Inferior parietal cortex (tissue), 1 donor: ENCODE data around the gene ARHGEF37.
"Not testable (repeated sequence)": the region's sequence is repeated elsewhere in the genome, so short reads cannot be mapped to it uniquely, and the experiment has no call there.

ENCODE experiments used
- DNase-seq: peaks from one replicate; pipeline ENCODE4 v3.0.0-alpha.2; 2016; ENCODE audit errors: extremely low spot score

ARHGEF37 gene

GRCh38 chr5:149581192-149581861, at the start of gene ARHGEF37:
TSS of gene ARHGEF37 (plus strand) at chr5:149581498. CDS start at chr5:149597770, 16,272 bp downstream.
- peak; percentile 75 for DNase-seq

GRCh38 chr5:149532413-149532812, 48.9 kb upstream of the ARHGEF37 start:
- no peak for DNase-seq

- DNase-seq, result not testable (repeated sequence)
Measured at GRCh38 chr5:149535787-149536186, 45.5 kb upstream of the ARHGEF37 start.

DNA sequence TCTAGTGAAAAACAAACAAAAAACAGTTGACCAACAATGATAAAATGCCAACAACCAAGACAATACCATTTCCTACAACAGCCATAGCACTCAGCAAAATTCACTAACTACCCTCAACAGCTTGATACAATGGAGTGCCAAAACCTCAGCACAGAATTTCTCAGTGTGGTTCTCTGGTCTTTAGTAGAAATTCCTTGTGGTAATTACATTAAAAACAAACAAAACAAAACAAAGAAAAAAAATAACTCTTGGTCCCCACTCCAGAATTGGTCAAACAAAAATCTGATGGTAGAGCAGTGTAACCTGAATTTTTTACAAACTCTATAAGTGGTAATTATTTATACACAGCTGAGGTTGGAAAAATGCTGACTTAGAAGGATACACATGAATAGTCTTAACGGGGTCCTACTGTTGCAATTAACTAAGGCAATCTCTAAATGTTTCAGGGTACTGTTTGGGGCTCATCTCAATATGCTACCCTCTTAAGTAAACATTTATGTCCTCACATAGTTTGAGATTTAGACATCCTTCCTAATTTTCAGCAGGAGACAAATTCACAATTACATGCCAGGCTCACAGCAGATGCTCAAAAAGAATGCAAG, 43.8 kb upstream of the ARHGEF37 start:
- no peak for DNase-seq

GRCh38 chr5:149540089-149540488, 41.2 kb upstream of the ARHGEF37 start:
- DNase-seq, result no peak

DNA sequence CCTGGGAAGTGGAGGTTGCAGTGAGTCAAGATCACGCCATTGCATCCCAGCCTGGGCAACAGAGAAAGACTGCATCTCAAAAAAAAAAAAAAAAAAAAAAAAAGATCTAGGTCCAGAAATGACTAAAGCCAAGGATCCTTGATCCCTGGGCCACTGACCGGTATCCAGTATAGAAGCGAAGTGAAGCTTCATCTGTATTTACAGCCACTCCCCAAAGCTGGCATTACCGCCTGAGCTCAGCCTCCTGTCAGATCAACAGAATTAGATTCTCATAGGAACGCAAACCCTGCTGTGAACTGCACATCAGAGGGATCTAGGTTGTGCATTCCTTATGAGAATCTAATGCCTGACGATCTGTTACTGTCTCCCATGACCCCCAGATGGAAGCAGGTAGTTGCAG, 39.4 kb upstream of the ARHGEF37 start:
- no peak for DNase-seq

GRCh38 chr5:149543361-149544027, 37.8 kb upstream of the ARHGEF37 start:
- DNase-seq, result no peak

DNA sequence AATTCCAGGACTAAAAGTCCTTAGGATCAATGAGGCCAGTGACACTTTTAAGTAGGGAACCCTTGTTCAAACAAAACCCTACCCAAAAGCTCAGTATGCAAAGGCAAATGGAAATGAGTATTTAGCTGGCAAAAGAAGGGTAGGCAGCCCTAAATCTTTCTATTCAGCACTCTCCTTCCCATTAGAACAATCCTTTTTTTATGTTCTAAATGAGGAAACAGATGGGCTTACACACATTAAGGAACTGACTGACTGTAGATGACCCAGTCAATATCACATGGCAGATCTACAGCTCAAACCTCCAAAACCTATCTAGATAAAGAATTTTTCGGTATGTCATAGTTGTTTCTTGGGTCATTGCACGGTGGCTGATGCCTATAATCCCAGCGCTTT, 37.3 kb upstream of the ARHGEF37 start:
- DNase-seq, result no peak

DNA sequence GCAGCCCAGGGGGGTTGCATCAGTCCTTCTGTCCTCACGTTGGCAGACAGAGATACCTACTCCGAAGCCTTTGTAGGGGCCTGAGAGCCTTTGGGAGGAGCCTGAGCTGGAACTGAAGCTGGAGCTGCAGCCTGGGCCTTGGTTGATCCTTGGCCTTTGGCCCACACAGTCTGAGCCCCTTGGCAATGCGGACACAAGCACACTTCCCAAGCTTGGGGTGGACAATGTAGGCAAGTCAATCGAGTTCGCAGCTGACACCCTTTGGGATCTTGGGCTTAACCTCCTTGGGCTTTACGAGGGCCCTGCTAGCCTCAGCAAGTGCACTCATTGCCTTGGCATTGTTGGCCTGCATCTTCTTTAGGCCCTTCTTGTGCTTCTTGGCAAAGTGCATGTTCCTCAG, 36.0 kb upstream of the ARHGEF37 start:
- no peak for DNase-seq

- DNase-seq, result no peak
Measured at GRCh38 chr5:149546974-149547373, 34.3 kb upstream of the ARHGEF37 start.

DNA sequence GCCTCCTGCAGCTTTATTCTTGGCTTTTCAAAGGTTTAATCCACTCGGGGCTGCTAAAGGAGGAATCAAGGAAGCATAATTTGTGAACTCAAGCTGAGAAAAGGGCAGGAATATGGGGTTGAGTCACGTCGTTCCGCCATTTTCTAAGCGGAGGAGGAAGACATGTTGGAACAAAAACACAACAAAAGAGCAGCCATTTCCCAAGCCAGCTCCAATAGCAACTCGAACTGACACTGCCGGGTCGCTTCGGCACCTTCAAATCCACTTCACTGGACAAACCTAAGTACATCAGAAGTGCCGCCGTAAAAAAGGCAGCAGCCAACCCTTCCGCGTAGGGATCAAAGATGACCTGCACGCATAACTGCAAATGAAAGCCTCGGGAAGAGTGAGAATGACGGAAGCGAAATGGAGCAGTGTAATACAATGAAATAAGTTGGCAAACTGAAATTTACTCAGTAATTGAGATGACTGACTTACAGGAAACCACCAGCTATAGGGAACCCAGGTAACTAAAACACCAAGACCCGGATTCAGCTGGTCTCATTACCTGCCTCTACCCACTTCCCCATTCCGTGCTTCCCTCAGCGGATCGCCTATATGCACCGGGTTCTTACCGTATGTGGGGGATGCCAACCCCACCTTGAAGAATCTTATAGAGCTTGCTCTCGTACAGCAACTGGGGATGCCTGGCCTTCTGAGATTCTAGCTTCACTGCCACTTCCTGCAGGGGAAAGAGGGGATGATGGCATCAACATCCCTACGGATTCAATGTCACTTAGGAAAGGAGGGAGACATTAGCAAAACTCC, 31.6 kb upstream of the ARHGEF37 start:
- DNase-seq, result peak; percentile 66

DNA sequence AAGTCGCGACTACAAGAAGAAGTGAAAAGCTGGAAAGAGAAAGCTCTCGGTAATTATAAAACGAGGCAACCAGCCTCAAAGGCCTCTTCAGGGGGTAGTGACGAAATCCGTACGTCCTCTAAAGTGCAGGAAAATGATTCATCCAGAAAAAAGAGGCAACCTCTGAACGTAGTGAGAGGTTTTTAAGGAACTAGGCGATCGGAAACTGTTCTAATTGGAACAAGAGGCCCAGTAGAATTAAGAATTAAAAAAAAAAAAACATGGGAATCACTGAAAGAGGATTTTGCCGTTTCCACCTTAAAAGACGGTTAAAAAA, 31.1 kb upstream of the ARHGEF37 start:
- DNase-seq, result peak; percentile 48

DNA sequence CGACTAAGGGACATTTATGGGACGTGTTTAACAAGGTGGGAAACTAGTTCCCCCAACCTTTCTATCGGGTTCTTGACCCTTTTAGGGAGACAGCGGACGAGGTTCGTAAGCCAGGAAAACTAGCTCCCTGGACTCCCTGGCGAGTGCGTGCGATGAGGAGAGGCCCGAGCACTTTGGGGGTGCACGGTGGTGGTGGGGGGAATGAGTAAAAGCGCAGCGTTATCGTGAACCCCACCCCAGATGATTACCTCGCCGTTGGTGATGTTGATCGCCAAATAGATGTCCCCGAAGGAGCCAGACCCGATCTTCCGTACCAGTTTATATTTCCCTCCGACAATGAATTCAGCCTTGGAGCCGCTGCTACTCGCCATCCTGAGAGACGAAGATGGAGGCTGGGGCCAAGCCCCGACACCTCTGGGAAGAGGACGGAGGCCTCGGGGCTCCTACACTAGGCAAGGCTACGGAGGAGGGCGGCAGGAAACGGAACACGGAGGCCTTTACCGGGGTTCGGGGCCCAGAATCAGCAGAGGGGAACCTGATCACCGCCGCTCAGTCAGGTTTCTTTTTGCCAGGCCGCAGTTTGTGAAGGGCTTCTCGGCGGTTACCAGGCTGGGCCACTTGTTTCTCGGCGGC, 30.6 kb upstream of the ARHGEF37 start:
- no peak for DNase-seq

DNA sequence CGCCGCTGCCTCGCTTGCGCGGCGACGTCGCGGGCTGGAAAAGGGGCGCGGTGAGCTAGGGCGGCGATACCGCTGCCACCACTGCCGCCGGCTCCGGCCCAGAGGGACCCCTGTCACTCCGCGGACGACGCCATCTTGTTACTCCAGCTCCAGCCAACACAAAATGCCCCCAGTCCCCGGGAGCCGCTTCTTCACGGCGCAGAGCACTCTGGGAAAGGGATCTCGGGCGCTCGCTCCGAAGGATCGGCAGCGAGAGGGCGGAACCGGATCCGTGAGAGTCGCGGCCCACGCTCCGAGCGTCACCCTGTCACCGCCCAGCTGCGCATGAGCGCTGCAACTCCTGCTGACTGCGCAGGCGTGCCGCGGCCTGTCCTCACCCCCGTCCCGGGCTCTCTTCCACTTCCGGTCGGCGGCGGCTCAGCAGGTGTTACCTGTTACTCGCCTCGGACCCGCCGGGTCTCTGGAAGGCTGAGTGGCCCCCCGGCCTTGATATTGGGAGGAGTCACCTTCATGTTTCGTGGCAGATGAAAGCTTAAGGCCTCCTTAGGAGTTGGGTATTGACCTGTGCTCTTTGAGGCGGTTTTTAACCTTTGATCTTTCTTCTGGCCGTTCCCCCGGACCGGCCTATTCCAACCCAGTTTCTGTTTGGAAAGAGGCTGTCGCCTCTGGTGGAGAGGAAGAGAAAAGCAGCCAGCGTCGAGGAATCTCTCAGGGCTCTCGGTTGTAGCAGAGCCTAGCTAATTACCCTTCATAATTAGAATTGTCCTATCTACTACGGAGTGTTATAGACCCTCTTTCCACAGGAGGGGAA, 29.9 kb upstream of the ARHGEF37 start, which contains the start of gene CSNK1A1:
Gene CSNK1A1 (minus strand): TSS at position 213 of the 811 bp plus-strand sequence. CDS start 475 bp downstream, outside the sequence.
- peak; percentile 98 for DNase-seq

DNA sequence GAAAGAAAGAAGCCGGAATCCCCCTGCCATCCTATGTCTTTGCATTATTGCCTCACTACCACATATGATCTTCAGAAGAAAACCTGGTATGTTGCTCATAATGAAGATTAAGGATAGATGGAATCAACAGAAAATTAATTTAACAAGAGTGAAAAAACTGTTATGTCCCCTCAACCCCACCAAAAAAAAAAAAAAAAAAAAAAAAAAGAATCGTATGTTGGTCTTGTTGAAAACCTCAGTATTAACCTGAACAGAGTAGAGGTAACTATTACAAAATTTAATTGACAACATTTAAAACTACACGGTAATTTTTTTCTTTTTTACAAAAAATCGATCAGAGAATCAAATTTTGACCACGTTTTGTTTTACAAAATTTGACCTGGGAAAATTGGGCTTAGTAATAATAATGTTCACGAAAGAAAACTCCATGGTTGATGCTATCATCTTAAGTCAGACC, 29.2 kb upstream of the ARHGEF37 start:
- DNase-seq, result no peak

DNA sequence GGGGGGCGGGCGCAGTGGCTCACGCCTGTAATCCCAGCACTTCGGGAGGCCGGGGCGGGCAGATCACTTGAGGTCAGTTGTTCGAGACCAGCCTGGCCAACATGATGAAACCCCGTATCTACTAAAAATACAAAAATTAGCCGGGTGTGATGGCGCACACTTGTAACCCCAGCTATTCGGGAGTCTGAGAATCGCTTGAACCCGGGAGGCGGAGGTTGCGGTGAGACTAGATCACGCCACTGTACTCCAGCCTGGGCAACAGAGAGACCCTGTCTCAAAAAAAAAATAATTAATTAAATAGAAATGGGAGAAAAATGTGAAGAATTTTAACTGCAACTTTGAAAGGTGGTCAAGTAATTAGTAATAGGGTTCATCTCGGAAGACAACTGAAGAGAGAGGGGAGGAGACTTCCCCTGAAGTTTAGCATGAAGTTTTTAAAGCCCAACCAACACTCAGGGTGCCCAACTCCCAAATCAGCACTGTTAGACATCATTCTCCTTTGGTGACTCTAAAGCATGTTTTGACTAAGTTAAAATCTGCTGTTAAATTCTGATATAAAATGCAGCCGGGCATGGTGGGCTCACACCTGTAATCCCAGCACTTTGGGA, 28.6 kb upstream of the ARHGEF37 start:
- DNase-seq, result no peak

DNA sequence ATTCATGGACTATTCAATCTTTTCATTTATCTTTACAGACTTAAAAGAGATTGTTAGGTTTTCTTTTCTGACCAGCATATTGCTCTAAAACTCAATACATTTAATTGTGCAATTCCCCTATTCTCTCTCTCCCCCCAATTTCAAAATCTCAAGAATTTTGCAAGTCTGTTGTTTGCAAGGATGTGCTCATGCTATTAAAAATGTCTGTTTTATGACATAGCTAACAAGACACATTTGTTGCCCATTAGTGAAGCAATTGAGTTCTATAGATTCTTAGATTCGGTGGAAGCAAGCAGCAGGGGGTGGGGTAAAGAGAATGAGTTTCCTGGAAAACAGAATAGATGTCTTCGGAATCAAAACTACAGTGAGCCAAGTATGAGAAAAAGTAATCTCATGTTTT, 21.6 kb upstream of the ARHGEF37 start:
- no peak for DNase-seq

DNA sequence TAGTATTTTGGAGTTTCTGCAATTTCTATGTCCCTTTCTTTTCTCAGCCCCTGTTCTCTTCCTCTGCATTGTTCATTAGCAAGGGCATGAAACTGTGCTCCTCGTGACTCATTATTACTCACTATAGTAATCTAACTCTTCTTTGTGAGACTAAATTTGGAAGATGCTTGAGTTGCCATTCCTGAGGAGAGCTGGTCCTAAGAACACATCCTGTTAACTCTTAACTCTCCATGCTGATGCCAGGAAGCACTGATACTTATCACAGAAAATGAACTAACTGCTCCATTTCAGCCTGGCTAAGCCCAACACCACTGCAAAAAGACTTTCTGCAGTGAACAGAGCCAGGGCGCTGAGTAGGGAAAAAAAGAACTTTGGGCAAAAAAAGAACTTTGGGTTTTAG, 19.4 kb upstream of the ARHGEF37 start:
- DNase-seq, result no peak

GRCh38 chr5:149563466-149563865, 17.8 kb upstream of the ARHGEF37 start:
- no peak for DNase-seq

GRCh38 chr5:149564542-149565140, 16.7 kb upstream of the ARHGEF37 start:
- peak; percentile 89 for DNase-seq
